Small intestine (tissue), 7 donors: Measurements from ENCODE around the gene PROSER2. TPM values are rescaled to one million over a fixed set of nuclear protein-coding genes. Genes with fewer than 3 reads are reported as not detected.
"Not testable (repeated sequence)": the region's sequence is repeated elsewhere in the genome, so short reads cannot be mapped to it uniquely, and the experiment has no call there.

Experiments
- DNase-seq, 2 donors: peaks; one replicate each; pipeline versions ENCODE4 v3.0.0 to v3.0.0-alpha.2; 2013
- FAIRE-seq: peaks from 2 replicates; lab custom pipeline; 2012; peaks lifted over from hg19 to GRCh38; lab: Jason Lieb, UNC
- H3K27ac ChIP-seq, 3 donors: one replicate each; pipeline ENCODE4 v1.5.1; 2013; ENCODE audit warnings: low read length in 2 of 3, mild to moderate bottlenecking in 2 of 3, control low read depth in 1 of 3, inconsistent platforms in 1 of 3, low read depth in 1 of 3, moderate library complexity in 1 of 3
- H3K27me3 ChIP-seq, 3 donors: one replicate each; pipeline ENCODE4 v1.6.1; 2013; ENCODE audit warnings: low read length in 3 of 3, inconsistent platforms in 1 of 3; ENCODE audit not compliant: control insufficient read depth in 3 of 3, insufficient read depth in 3 of 3
- H3K36me3 ChIP-seq, 3 donors: one replicate each; pipeline ENCODE4 v1.6.1; 2013; ENCODE audit warnings: low read length in 3 of 3, inconsistent platforms in 1 of 3, low read depth in 1 of 3, mild to moderate bottlenecking in 1 of 3, moderate library complexity in 1 of 3; ENCODE audit not compliant: control insufficient read depth in 3 of 3, insufficient read depth in 2 of 3
- H3K4me1 ChIP-seq, 3 donors: one replicate each; pipeline ENCODE4 v1.6.1; 2013; ENCODE audit warnings: low read length in 2 of 3, inconsistent platforms in 1 of 3, low read depth in 1 of 3, mild to moderate bottlenecking in 1 of 3, moderate library complexity in 1 of 3; ENCODE audit not compliant: control insufficient read depth in 3 of 3, insufficient read depth in 2 of 3
- H3K4me3 ChIP-seq, 3 donors: one replicate each; pipeline ENCODE4 v1.5.1; 2013; ENCODE audit warnings: low read length in 3 of 3, control low read depth in 1 of 3, inconsistent platforms in 1 of 3, low read depth in 1 of 3, mild to moderate bottlenecking in 1 of 3, moderate library complexity in 1 of 3
- H3K9me3 ChIP-seq, 2 donors: one replicate each; pipeline ENCODE4 v1.6.1; 2013; ENCODE audit warnings: low read depth in 1 of 2, low read length in 1 of 2; ENCODE audit not compliant: control insufficient read depth in 2 of 2, insufficient read depth in 1 of 2
- WGBS, 3 donors: extraction: QIAGEN DNeasy Blood & Tissue Kit; methylation state at CpG; one replicate each; pipeline ENCODE4 v1.1.7; 2013; 5-methylcytosine and 5-hydroxymethylcytosine counted together
- polyA plus RNA-seq, 4 donors: library from polyadenylated mRNA; stranded (reverse) in 3 of 4; unstranded in 1 of 4; fragments of 200-250 nt in 3 of 4; fragments of 120-200 nt in 1 of 4; gene quantifications; one replicate each; pipeline versions ENCODE4 v1.2.1 to v1.2.3, GENCODE V29; 2013
- donor health status: healthy with polysubstance abuse.
- donor health status: control.
- donor health status: control.
- donor health status: Bipolar disorder and iron deficiency.
- donor health status: healthy.

The PROSER2 gene
- polyA plus RNA-seq, 4 donors = 0.54 to 6.8 (median 1.7) TPM; not detected in 1

DNA sequence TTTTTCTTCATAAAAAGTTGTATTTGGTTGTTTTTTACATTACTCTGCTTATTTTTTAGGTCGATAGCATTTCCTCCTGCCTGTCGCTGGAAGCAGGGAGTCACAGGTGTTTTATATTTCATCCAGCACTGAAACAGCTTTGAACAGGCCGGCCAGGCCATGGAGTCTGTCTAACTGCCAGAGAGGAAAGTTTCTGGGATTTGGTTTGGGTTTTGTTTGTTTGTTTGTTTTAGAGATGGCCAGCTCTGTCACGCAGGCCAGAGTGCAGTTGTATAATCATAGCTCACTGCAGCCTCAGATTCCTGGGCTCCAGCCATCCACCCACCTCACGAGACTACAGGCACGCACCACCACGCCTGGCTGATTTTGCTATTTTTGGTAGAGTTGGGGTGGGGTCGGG lies 23.4 kb downstream of the PROSER2 start:
- H3K4me1 ChIP-seq = no peaks in the 10 kb centered on the region
- DNase-seq = no peak
- no peak for FAIRE-seq
- no peak overlapping the region for H3K4me3 ChIP-seq
- H3K36me3 ChIP-seq = peaks cover 0 to 16% (median 0%) of the 10 kb centered on the region in 3 donors
- H3K27me3 ChIP-seq = no peaks in the 10 kb centered on the region
- H3K27ac ChIP-seq = no peak overlapping the region
- 79 to 89% (median 87%) methylated on average over 8 of the region's 8 CpGs for WGBS, 3 donors
- no peaks in the 10 kb centered on the region for H3K9me3 ChIP-seq

DNA sequence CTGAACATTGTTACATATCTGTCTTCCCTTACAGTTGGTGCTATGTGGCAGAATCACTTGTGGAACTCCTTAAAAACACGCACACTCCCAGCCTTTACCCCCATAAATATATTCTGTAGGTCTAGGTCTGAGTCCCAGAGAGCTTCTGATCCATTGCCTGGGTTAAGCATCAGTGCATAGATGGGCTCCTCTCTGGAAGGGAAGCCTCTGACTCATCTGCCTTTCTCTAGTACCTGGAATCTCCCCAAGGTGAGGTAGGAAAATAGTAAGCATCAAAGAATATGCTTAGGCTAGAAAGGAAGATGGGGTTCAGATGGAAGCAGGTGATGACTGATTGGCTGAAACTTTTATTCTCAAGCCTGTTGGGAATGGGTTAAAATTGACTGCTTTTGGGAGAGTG lies 26.1 kb downstream of the PROSER2 start:
- Histone ChIP-seq H3K27me3 (no peaks in the 10 kb centered on the region), H3K27ac (no peak overlapping the region), H3K9me3 (no peaks in the 10 kb centered on the region), H3K36me3 (peaks cover 0 to 28% (median 0%) of the 10 kb centered on the region in 3 donors), H3K4me3 (no peak overlapping the region), H3K4me1 (no peaks in the 10 kb centered on the region)
- no peak for FAIRE-seq
- 94 to 100% (median 96%) methylated on average over 1 of the region's 1 CpG for WGBS, 3 donors
- DNase-seq = no peak

DNA sequence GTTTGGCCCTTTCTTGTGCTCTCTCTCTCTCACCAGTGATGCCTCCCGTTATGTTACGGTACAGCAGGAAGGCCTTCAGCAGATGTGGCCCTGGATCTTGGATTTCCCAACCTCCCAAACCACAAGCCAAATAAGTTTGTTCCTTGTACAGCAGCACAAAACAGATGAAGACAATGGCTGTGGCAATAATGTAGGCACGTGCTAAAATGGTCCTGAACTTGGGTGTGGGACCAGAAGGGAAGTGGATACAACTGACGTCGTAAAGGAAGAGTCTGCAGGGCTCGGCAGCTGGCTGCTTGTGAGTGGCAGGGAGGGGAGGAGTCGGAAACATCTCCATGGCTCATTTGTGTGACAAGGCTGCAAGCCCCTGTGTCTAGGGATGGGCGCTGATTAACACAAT lies 26.8 kb downstream of the PROSER2 start:
- no peaks in the 10 kb centered on the region for H3K9me3 ChIP-seq
- DNase-seq = no peak
- no peak overlapping the region for H3K4me3 ChIP-seq
- H3K27me3 ChIP-seq = no peaks in the 10 kb centered on the region
- FAIRE-seq = no peak
- no peak overlapping the region for H3K27ac ChIP-seq
- WGBS, 3 donors = 74 to 81% (median 76%) methylated on average over 8 of the region's 8 CpGs
- H3K4me1 ChIP-seq = no peaks in the 10 kb centered on the region
- peaks cover 0 to 28% (median 0%) of the 10 kb centered on the region in 3 donors for H3K36me3 ChIP-seq

DNA sequence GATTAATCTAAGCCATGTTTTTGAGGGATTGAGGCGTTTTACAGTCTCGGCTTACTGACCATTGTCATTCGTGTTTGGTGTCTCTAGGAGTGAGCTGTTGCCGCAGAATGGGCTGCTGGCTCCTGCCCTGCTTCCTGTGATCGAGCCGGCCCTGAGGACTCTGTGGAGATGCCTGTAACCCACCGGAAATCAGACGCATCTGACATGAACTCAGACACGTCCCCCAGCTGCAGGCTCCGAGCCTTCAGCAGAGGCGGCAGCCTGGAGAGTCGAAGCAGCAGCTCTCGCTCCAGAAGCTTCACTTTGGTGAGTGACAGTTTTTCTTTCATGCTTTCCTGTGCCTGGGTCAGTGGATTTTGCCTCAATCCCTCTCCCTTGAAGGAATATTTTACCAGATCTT lies 28.8 kb downstream of the PROSER2 start:
- no peak for FAIRE-seq
- Histone ChIP-seq H3K9me3 (no peaks in the 10 kb centered on the region), H3K27me3 (no peaks in the 10 kb centered on the region), H3K4me1 (no peaks in the 10 kb centered on the region), H3K36me3 (peaks cover 0 to 31% (median 0%) of the 10 kb centered on the region in 3 donors), H3K27ac (no peak overlapping the region), H3K4me3 (no peak overlapping the region)
- DNase-seq = no peak
- 85 to 97% (median 89%) methylated on average over 13 of the region's 13 CpGs for WGBS, 3 donors

DNA sequence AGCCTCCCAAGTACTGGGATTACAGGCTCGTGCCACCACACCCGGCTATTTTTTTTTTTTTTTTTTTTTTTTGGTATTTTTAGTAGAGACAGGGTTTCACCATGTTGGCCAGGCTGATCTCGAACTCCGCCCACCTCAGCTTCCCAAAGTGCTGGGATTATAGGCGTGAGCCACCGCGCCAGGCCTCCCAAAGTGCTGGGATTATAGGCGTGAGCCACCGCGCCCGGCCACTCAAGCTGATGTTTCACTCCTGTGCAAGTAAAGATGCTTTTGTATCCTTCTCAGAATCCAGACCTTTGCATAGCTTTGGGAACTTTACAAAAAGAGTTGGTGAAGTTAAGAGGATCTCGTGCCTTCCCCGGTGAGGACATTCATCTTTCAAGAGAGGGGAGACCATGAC lies 29.5 kb downstream of the PROSER2 start:
- H3K9me3 ChIP-seq, H3K27ac ChIP-seq, DNase-seq, H3K4me1 ChIP-seq, H3K4me3 ChIP-seq, H3K27me3 ChIP-seq, FAIRE-seq: not testable (repeated sequence)
- WGBS, 3 donors = 93 to 96% (median 96%) methylated on average over 13 of the region's 13 CpGs
- peaks cover 0 to 33% (median 0%) of the 10 kb centered on the region in 3 donors for H3K36me3 ChIP-seq

DNA sequence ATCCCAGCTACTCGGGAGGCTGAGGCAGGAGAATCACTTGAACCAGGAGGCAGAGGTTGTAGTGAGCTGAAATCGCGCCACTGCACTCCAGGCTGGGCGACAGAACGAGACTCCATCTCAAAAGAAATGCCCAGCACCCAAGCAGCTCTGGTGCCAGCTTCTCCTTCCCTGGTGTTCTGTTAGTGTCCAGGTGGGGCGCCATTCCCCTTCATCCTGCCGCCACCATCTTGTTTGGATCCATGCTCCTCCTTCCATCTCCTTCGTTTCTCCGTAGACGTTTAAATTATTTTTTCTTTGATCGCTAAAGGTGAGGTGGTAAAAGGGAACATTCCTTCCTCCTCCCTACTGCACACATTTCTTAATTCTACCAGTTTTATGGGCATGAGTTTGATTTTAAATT lies 30.3 kb downstream of the PROSER2 start:
- Histone ChIP-seq H3K36me3 (peaks cover 0 to 31% (median 0%) of the 10 kb centered on the region in 3 donors), H3K27ac (no peak overlapping the region), H3K9me3 (no peaks in the 10 kb centered on the region), H3K4me1 (no peaks in the 10 kb centered on the region), H3K4me3 (no peak overlapping the region), H3K27me3 (no peaks in the 10 kb centered on the region)
- WGBS, 3 donors = 94 to 97% (median 96%) methylated on average over 11 of the region's 11 CpGs
- no peak for DNase-seq
- FAIRE-seq = no peak

DNA sequence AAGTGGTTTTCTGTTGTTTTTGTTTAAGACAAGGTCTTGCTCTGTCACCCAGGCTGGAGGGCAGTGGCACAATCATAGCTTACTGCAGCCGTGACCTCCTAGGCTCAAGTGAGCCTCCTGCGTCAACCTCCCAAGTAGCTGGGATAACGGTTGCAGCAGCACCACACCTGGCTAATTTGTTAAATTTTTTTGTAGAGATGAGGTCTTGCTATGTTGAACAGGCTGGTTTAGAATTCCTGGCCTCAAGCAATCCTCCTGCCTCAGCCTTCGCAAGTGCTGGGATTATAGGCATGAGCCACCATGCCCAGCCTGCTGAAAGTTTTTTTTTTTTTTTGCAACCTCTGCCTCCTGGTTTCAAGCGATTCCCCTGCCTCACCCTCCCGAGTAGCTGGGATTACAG lies 31.1 kb downstream of the PROSER2 start:
- Histone ChIP-seq H3K4me1 (no peaks in the 10 kb centered on the region), H3K36me3 (peaks cover 0 to 29% (median 0%) of the 10 kb centered on the region in 3 donors), H3K27me3 (no peaks in the 10 kb centered on the region), H3K27ac (no peak overlapping the region), H3K4me3 (no peak overlapping the region), H3K9me3 (no peaks in the 10 kb centered on the region)
- FAIRE-seq (no peak), DNase-seq (no peak)
- WGBS, 3 donors = 94 to 95% (median 94%) methylated on average over 6 of the region's 6 CpGs

DNA sequence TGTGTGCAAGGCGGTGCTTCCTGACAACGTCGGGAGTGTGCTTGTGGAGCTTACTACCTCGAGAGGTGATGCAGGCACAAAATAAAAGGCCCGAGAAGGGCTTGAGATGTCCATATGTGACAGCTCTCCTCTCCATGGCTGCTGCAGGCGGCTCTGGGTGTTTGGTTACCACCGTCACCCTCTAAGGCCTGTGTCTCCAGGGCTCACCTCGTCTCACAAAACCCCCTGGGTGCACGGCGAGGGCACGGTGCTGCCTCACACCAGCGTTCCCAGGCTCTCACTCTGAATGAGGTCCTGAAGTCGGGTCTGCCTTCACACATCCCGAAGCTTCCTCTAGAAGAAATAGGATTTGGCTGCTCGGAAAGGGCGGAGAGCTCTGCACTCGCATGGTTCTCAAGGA lies 32.9 kb downstream of the PROSER2 start:
- no peaks in the 10 kb centered on the region for H3K27me3 ChIP-seq
- no peak for FAIRE-seq
- H3K27ac ChIP-seq = no peak overlapping the region
- 89 to 93% (median 90%) methylated on average over 17 of the region's 17 CpGs for WGBS, 3 donors
- no peaks in the 10 kb centered on the region for H3K4me1 ChIP-seq
- DNase-seq = no peak
- no peaks in the 10 kb centered on the region for H3K9me3 ChIP-seq
- H3K4me3 ChIP-seq = no peak overlapping the region
- H3K36me3 ChIP-seq = peaks cover 0 to 28% (median 0%) of the 10 kb centered on the region in 3 donors

DNA sequence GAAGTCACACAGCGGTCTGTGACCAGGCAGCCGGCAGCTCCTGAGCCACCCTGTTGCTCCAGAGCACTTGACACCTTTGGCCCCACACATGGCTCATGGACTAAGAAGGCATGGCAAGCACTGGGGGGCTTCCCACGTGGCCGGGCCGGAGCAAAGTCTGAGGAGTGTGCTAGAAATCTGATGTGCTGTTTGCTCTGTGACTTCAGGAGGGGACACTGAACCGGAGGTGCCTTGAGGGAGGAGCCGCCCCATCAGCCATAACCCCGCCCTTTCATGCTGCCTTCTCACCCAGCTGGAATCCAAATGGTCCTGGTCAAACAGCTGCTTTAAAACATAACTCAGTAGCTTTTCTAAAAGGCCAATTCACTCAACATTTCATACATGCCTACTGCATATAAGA lies 33.5 kb downstream of the PROSER2 start:
- 72 to 79% (median 77%) methylated on average over 8 of the region's 8 CpGs for WGBS, 3 donors
- Histone ChIP-seq H3K27ac (no peak overlapping the region), H3K36me3 (peaks cover 0 to 31% (median 0%) of the 10 kb centered on the region in 3 donors), H3K4me1 (no peaks in the 10 kb centered on the region), H3K4me3 (no peak overlapping the region), H3K9me3 (peaks cover 0 to 1% of the 10 kb centered on the region in 2 donors), H3K27me3 (no peaks in the 10 kb centered on the region)
- no peak for DNase-seq
- no peak for FAIRE-seq
